ENCODE measurements around the gene ABCA6.

DNA sequence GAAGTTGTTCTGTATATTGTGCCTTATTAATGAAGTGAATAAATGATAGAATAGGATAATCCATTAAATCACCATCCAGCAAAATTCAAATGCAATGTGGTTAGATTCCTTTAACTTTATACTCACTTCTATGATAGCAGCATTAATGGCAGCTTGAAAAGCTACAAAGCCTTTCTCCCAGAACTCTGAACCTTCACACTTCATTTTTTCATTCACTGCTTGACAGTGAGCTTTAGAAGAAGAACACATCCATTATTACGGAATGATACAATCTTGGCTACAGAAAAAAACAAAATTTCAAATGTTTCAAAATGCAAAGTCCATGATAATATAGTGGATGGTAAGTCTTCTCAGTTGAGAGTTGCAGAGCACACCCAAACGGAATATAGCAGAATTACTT is 97.3 kb downstream of the ABCA6 start:
- TF ChIP-seq EZH2 (IDR thresholded peaks at IDR 0.05; ENCODE audit: borderline replicate concordance, low read depth, low read length) (no peak), ZBTB17 (CRISPR knock-in tag; IDR thresholded peaks at IDR 0.05) (no peak), ETV1 (tag; conservative IDR thresholded peaks at IDR 0.05; ENCODE audit: low read depth) (no peak), TAF1 (IDR thresholded peaks at IDR 0.05; ENCODE audit: control insufficient read depth, extremely low read depth, insufficient read depth, low read length, severe bottlenecking) (no peak)
- TF ChIP-seq, protein P1, sequence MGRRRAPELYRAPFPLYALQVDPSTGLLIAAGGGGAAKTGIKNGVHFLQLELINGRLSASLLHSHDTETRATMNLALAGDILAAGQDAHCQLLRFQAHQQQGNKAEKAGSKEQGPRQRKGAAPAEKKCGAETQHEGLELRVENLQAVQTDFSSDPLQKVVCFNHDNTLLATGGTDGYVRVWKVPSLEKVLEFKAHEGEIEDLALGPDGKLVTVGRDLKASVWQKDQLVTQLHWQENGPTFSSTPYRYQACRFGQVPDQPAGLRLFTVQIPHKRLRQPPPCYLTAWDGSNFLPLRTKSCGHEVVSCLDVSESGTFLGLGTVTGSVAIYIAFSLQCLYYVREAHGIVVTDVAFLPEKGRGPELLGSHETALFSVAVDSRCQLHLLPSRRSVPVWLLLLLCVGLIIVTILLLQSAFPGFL (CRISPR knock-in tag; IDR thresholded peaks at IDR 0.05), result no peak
- TF ChIP-seq, protein P2, sequence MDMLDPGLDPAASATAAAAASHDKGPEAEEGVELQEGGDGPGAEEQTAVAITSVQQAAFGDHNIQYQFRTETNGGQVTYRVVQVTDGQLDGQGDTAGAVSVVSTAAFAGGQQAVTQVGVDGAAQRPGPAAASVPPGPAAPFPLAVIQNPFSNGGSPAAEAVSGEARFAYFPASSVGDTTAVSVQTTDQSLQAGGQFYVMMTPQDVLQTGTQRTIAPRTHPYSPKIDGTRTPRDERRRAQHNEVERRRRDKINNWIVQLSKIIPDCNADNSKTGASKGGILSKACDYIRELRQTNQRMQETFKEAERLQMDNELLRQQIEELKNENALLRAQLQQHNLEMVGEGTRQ (CRISPR knock-in tag; IDR thresholded peaks at IDR 0.05), result no peak

Data from K562 (cell line).